ENCODE data around the gene KITLG.

- TF ChIP-seq CTCF (conservative IDR thresholded peaks at IDR 0.05; ENCODE audit: low read length) (no peak), EZH2phosphoT487 (IDR thresholded peaks at IDR 0.05; ENCODE audit: borderline replicate concordance, low read depth, low read length) (no peak)
These were observed 49.4 kb downstream of the KITLG start for GRCh38 chr12:88530868-88531267.

All from OCI-LY7 (cell line).